DMS153 (cell line): ENCODE results near the gene PPM1D.
"Not testable (repeated sequence)": the region's sequence is repeated elsewhere in the genome, so short reads cannot be mapped to it uniquely, and the experiment has no call there.

Source experiments
- DNase-seq: peaks from one replicate; lab custom pipeline; 2025; lab: John Stamatoyannopoulos, UW

PPM1D gene

DNA sequence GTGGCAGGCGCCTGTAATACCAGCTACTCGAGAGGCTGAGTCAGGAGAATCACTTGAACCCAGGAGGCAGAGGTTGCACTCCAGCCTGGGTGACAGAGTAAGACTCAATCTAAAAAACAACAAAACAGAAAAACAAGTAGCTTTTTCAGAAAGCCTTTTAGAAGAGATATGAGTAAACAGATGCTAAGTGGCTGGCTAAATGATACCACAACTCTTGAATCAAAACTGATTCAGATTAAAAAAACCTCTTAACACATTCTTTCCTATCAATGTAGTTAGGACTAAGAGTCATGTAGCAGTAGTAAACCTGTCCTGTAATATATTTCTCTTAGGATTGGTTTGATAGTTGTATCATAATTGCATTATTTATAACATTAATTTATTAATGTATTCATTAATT, 23.0 kb downstream of the PPM1D start:
- no peak for DNase-seq

DNA sequence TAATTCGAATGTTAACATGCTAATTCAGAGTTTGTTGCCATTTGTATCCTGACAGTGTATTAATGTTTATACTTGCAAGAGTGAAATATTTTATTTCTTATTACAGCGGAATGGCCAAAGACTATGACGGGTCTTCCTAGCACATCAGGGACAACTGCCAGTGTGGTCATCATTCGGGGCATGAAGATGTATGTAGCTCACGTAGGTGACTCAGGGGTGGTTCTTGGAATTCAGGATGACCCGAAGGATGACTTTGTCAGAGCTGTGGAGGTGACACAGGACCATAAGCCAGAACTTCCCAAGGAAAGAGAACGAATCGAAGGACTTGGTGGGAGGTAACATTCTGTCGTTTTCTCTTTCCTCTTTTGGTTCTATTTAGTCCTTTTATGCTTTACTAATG, 23.4 kb downstream of the PPM1D start:
- no peak for DNase-seq

DNA sequence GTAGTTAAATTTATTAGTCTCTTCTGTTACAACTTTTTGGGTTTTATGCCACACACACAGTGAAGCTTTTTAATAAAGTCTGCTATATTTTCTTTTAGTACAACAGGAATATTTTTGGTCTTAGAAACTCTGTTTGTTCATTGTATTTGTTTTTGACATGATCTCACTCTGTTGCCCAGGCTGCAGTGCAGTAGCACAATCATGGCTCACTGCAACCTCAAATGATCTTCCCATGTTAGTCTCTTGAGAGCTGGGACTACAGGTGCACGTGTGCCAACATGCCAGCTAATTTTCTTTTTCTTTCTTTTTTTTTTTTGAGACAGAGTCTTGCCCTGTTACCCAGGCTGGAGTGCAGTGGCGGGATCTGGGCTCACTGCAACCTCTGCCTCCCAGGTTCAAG, 27.1 kb downstream of the PPM1D start:
- DNase-seq: no peak

DNA sequence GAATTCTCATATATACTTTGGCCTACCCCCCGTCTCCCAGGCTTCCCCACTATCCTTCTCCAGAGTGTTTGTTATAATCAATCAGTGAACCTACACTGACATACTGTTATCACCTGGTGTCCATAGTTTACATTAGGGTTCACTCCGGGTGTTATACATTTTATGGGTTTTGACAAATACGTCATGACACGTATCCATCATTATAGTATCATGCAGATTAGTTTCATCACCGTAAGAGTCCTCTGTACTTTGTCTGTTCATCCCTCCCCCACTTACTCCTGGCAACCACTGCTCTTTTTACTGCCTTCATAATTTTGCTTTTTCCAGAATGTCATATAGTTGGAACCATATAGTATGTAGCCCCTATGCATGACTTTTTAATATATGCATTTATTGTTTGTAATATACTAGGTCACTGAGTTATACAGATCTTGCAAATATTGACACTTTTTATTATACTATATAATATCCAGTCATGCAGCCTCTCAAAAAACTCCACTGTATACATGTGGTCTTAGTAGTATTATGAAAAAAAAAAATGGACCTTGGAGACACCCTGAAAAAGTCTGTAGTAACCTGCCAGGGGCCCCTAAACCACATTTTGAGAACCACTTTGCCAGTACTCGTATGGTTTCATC, 28.4 kb downstream of the PPM1D start:
- DNase-seq: no peak

DNA sequence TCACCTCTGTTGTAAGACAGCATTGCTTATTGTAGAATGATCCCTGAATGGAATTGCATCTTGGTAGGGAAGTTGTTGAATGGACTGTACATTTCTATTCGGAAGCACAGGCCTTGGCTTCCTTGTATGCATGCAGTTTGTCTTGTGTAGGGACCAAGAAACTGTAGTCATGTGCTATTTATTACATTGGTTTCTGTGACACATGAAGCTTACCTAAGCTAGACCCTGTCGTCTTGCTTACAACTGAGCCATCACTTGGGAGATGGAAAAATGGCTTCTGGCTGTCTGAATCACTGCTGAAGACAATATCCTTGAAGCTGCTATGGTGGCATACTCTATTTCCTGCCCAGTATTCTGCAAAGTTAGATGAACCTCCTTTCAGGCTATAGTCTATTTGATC, 29.1 kb downstream of the PPM1D start:
- DNase-seq: no peak

DNA sequence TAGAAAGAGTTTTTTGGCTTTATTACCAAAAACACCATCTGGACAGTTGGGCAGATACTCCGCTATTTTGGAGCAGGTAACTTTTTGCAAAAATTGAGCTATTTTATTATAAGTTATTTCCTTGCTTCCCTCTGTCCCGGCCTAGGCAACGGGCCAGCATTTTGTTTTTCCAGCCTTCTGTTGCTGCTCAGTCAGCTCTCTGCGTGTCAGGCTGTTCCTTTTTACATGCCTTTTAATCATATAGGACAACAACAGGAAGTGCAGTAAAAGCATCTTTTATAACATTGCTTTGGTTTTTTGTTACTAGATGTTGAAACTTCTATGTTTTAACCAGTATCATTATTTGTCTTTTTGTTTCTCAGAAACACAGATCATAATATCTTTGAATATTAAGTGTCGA, 30.4 kb downstream of the PPM1D start:
- no peak for DNase-seq

DNA sequence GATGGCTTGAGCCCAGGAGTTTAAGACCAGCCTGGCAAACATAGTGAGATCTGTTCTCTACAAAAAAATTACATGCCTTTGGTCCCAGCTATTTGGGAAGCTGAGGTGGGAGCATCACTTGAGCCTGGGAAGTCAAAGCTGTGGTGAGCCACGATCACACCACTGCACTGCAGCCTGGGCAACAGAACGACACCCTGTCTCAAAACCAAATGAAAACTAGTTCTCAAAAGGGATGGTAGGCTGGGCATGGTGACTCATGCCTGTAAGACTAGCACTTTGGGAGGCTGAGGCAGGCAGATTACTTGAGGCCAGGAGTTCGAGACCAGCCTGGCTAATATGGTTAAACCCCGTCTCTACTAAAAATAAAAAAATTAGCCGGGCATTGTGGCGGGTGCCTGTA, 31.1 kb downstream of the PPM1D start:
- no peak for DNase-seq

DNA sequence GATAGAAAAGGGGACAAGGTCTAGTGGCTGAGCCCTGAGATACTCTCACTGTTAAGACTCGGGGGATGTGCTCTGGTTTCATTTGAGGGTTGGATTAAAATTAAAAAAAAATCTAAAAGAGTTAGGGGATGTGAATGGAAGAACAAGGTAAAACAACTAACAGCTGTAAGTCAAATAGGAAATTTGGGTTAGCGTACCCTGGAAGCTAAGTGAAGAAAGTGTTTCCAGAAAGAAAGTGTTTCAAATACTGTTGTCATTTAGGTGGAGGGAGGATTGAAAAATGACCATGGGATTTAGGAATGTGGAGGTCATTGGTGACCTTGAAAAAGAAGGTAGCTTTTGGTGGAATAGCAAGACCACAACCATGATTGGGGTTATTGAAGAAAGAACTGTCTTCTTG, 37.7 kb downstream of the PPM1D start:
- DNase-seq: no peak

DNA sequence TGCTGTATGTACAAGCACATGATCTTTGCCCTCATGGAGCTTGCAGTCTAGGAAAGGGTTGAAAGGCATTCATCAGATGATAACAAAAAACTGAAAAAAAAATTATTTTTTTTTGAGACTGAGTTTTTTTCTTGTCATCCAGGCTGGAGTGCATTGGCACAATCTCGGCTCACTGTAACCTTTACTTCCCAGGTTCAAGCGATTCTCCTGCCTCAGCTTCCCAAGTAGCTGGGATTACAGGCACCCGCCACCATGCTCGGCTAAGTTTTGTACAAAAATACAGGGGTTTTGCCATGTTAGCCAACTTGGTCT, 39.0 kb downstream of the PPM1D start:
- no peak for DNase-seq

DNA sequence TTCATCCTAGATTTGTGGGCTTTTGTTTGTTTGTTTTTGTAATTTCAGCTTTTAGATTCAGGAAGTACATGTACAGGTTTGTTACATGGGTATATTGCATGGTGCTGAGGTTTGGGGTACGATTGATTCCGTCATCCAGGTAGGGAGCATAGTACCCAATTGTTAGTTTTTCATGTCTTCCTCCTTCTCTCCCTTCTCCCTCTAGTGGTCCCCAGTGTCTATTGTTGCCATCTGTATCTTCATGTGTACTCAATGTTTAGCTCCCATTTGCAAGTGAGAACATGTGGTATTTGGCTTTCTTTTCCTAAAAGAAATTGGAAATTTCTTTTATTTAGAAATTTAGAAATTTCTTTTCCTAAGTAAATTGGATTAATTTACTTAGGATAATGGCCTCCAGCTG, 40.5 kb downstream of the PPM1D start:
- DNase-seq: no peak

DNA sequence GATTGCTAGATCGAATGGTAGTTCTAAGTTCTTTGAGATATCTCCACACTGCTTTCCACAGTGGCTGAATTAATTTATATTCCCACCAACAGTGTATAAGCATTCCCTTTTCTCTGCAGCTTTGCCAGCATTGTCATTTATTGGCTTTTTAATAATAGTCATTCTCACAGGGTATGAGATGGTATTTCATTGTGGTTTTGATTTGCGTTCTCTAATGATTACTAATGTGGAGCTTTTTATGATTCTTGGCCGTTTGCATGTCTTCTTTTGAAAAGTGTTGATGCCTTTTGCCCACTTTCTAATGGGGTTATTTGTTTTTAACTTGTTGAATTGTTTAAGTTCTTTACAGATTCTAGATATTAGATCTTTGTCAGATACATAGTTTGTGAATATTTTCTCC, 41.1 kb downstream of the PPM1D start:
- no peak for DNase-seq

DNA sequence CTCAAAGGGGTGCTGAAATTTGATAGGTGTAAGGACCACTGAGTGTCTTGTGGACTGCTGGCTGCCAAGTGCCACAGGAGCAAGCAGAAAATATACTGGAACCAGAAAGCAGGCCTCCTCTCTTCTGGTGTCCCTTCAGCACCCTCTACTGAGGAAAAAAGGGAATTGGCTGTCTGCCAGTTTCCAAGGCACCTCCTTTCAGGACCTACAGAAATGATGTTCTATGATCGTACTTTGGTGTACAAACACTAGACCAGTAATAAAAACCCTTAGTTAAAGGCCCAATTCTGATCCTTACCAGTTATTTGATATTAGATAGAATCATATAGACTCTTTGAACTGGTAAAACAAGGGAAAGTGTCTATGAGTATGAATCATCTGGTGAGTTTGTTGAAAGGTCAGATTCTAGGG, 41.8 kb downstream of the PPM1D start:
- DNase-seq: peak; percentile 57

DNA sequence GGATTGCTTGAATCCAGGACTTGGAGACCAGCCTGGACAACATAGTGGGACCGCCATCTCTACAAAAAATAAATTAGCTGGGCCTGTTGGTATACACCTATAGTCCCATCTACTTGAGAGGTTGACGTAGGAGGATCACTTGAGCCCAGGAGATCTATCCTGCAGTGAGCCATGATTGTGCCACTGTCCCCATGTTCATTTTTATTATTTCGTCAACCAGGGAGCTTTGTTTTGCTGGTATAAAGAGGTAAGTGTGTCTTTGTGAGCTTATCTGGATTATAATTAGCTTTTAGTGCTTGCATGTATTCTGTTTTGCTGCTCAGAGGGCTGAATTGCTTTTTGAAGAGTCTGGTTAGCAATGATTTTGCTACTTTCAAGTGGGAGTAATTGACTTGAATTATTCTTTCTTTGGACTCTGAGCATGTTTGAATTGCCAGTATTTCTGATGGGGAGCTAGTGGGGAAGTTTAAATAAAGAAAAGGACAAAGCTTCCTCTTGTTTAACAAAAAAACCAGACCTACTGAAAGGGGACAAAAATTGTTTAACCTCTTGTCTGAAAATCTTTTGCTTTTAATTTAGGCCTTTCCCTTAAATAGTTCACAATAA, 46.0 kb downstream of the PPM1D start:
- DNase-seq: no peak

DNA sequence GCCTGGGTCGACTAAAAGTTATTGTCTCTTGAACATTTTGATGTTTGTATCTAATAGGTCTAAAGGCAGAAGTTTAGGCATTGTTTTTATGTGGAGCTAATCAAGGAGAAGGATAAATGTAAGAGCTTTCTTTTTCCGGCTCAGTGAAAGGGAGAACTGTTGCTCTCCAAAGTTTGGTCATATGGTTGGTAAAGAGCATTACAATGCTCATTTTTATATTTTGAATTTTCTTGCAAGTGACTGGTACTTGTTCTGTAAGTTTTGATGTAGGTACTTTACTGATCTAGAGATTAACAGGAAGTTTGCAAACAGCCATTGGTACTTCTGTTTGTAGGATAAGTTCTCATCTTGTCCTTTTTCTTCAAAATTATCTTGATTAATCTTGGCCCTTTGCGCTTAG, 46.7 kb downstream of the PPM1D start:
- DNase-seq: no peak

DNA sequence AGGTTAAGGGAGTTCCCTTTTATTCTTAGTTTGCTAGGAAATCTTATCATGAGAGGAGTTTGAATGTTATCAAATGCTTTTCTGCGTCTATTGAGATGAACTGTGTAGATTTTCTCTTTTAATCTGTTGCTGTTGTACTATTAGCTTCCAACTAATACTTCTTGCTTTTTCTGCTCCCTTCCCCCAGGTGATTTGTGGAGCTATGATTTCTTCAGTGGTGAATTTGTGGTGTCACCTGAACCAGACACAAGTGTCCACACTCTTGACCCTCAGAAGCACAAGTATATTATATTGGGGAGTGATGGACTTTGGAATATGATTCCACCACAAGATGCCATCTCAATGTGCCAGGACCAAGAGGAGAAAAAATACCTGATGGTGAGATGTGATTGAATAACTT, 47.7 kb downstream of the PPM1D start:
- DNase-seq: no peak

DNA sequence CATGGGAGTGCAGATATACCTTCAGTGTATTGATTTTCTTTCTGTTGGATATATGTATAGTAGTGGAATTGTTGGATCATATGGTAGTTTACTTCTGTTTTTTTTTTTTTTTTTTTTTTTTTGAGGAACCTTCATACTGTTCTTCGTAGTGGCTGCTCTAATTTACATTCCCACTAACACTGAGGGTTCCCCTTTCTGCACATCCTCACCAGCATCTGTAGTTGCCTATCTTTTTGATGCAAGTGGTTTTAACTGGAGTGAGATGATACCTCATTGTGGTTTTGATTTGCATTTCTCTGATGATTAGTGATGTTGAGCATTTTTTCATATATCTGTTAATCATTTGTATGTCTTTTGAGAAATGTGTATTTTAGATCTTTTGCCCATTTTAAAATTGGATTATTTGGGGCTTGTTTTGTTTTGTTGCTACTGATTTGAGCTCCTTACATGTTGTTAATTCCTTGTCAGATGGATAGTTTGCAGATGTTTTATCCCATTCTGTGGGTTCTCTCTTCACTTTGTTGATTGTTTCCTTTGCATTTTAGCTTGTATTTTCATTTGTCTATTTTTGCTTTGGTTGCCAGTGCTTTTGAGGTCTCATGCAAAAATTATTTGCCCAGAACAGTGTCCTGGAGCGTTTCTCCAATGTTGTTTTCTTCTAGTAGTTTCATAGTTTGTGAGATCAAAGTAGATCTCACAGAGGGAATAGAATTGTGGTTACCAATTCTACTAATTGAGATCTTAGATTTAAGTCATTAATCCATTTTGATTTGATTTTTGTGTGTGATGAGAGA, 52.7 kb downstream of the PPM1D start:
- no peak for DNase-seq

DNA sequence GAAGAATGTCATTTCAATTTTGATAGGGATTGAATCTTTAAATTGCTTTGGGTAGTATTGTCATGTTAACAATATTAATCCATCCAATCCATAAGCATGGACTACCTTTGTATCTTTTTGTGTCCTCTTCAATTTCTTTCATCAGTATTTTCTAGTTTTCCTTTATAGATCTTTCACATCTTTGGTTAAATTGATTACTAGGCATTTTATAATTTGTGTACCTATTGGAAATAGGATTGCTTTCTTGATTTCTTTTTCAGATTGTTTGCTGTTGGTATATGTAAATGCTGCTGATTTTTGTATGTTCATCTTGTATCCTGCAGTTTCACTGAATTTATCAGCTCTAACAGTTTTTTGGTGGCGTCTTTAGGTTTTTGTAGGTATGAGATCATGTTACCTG, 53.6 kb downstream of the PPM1D start:
- no peak for DNase-seq

DNA sequence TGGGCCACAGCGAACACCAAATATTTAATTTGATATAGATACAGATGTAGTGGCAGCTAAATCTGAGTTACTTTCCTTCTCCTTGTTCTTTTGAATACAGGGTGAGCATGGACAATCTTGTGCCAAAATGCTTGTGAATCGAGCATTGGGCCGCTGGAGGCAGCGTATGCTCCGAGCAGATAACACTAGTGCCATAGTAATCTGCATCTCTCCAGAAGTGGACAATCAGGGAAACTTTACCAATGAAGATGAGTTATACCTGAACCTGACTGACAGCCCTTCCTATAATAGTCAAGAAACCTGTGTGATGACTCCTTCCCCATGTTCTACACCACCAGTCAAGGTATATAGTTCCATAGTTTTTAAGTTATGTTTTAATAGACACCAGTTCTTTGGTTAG, 56.5 kb downstream of the PPM1D start:
- DNase-seq: no peak

DNA sequence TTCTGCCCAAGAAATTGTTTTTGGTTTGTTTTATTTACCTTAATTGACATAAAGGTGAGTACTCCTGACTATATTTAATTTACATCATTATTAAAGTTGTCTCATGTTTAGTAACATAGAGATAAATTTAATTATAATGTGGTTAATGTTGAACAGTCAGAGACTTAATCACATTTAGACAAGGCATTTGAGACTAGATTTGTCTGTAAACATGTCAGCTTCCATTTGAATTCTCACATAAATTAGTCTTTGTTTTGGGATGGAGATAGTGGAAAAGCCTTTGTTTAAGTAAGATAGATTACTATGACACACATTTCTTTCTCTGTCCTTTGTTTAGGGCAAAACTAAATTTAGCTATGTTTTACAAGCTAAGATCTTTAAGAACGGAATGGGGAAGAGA, 59.2 kb downstream of the PPM1D start:
- no peak for DNase-seq

DNA sequence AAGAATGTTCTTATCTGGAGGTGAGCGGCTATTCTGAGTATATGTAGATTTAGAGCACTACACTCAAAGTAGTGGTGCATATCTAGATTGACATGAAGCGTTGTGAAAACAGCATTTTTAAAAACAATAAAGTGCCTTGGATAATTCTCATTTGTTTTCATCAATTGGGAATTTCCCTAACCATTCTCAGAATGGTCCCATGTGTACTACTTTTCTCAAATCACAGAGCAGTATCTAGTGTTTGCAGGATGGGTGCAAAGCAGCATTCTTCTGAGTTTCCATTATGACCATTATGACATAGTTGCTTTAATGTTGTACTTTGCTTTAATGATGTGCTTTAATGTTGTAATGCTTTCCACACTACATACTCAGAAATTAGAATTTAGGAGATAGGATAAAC, 61.5 kb downstream of the PPM1D start:
- DNase-seq: no peak

DNA sequence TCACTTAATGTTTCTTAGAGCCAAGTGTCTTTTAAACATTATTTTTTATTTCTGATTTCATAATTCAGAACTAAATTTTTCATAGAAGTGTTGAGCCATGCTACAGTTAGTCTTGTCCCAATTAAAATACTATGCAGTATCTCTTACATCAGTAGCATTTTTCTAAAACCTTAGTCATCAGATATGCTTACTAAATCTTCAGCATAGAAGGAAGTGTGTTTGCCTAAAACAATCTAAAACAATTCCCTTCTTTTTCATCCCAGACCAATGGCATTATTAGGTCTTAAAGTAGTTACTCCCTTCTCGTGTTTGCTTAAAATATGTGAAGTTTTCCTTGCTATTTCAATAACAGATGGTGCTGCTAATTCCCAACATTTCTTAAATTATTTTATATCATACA, 64.0 kb downstream of the PPM1D start:
- no peak for DNase-seq

DNA sequence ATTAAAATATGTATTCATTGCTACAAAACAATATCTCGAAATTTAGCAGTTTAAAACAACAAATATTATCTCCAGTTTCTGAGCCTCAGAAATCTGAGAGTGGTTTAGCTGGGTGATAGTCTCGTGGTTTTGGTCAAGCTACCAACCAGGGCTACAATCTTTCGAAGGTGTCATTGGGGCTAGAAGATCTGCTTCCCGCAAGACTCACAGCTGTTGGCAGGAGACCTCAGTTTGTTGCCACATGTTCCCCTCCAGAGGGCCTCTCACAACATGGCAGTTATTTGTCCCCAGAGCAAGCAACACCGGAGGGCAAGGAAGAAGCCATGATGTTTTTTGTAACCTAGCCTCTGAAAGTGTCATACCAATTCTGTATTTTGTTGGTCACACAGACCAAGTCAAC, 65.6 kb downstream of the PPM1D start:
- DNase-seq: no peak

DNA sequence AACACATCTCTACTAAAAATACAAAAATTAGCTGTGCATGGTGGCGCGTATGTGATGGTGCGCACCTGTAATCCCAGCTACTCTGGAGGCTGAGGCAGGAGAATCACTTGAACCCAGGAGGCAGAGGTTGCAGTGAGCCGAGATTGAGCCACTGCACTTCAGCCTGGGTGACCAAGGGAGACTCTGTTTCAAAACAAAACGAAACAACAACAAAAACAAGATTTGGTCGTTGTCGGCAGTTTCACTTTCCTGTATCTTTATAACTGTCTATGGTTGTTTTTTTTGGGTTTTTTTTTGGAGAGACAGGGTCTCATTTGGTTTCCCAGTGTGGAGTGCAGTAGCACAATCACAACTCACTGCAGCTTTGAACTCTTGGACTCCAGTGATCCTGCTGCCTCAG, 68.7 kb downstream of the PPM1D start:
- DNase-seq: not testable (repeated sequence)

DNA sequence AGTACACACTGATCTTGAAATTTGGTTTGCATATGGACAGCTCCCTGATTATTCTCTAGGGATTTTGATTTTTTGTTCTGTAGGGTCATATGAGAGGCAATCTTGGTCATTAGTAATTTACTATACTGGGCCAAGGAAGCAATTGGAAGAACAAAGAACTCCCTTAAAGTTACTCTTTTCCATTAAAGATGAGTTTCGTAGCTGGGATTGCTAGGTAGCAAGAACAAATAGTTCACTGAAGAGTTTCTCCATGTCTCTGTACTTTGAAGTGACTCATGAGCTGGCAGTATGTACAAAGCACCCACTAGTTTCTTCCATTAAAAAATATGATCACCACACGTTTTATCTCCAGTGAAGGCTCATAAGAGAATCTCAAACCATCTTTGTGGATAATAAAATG, 71.5 kb downstream of the PPM1D start:
- DNase-seq: no peak
